Muscle layer of colon (tissue), 2 donors: Measurements from ENCODE around the gene MKLN1.

Experiments used
- H3K27ac ChIP-seq: one replicate; pipeline ENCODE4 v1.7.0; 2013; ENCODE audit warnings: low read depth, mild to moderate bottlenecking, low read length, moderate library complexity
- H3K27me3 ChIP-seq, 2 donors: one replicate each; pipeline ENCODE4 v1.7.0; 2013; ENCODE audit warnings: low read length in 2 of 2, mild to moderate bottlenecking in 2 of 2; ENCODE audit not compliant: insufficient read depth in 2 of 2, control insufficient read depth in 1 of 2
- H3K36me3 ChIP-seq: one replicate; pipeline ENCODE4 v1.7.0; 2013; ENCODE audit warnings: mild to moderate bottlenecking, low read length; ENCODE audit not compliant: insufficient read depth
- H3K4me1 ChIP-seq: one replicate; pipeline ENCODE4 v1.7.0; 2013; ENCODE audit warnings: mild to moderate bottlenecking, low read length; ENCODE audit not compliant: insufficient read depth
- H3K4me3 ChIP-seq, 2 donors: one replicate each; pipeline ENCODE4 v1.7.0; 2013; ENCODE audit warnings: low read length in 2 of 2, low read depth in 1 of 2, mild to moderate bottlenecking in 1 of 2, moderate library complexity in 1 of 2
- H3K9ac ChIP-seq: one replicate; pipeline ENCODE4 v1.7.0; 2013; ENCODE audit warnings: low read length
- H3K9me3 ChIP-seq: one replicate; pipeline ENCODE4 v1.7.0; 2013; ENCODE audit warnings: mild to moderate bottlenecking, low read length
- donor health status: abdominal sarcoma.
- donor health status: Adenocarcinoma of cecum.

Gene MKLN1

DNA sequence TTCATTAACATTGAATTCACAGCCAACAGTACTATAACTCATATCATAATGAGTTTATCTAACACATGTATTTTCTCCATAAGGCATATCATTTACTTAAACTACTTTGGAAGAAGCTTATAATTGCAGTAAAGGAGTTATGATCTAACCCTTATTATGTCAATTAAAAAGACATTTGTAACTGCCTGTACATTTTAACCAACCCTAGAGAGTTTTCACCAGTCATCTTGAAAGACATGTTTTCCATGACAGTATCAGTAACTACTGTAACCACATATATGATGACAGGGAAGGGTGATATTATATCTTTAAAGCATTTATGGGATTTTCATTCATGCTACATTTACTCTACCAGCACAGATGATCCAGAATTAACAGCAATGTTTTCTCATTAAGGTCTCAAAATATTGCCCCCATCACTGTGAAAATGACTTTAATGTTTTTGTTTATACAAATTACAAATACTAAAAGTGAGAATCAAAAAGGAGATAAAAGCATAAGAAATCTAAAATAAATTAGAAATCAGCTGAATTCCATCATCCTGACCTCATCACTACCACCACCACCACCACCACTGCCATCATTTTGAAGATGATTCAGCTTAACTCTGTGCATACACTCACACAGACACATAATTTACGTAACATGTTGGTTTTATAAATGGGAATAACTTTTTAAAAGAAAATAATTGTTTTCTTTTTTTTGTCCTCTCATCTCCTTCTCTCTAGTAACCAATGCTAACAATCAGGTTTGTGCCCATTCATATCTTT lies 53.6 kb downstream of the MKLN1 start:
- no peak overlapping the region for H3K9ac ChIP-seq
- H3K27me3 ChIP-seq = no peaks in the 10 kb centered on the region
- no peak overlapping the region for H3K27ac ChIP-seq
- no peaks in the 10 kb centered on the region for H3K9me3 ChIP-seq
- no peaks in the 10 kb centered on the region for H3K36me3 ChIP-seq
- no peak overlapping the region for H3K4me3 ChIP-seq
- H3K4me1 ChIP-seq = peaks cover 3% of the 10 kb centered on the region

DNA sequence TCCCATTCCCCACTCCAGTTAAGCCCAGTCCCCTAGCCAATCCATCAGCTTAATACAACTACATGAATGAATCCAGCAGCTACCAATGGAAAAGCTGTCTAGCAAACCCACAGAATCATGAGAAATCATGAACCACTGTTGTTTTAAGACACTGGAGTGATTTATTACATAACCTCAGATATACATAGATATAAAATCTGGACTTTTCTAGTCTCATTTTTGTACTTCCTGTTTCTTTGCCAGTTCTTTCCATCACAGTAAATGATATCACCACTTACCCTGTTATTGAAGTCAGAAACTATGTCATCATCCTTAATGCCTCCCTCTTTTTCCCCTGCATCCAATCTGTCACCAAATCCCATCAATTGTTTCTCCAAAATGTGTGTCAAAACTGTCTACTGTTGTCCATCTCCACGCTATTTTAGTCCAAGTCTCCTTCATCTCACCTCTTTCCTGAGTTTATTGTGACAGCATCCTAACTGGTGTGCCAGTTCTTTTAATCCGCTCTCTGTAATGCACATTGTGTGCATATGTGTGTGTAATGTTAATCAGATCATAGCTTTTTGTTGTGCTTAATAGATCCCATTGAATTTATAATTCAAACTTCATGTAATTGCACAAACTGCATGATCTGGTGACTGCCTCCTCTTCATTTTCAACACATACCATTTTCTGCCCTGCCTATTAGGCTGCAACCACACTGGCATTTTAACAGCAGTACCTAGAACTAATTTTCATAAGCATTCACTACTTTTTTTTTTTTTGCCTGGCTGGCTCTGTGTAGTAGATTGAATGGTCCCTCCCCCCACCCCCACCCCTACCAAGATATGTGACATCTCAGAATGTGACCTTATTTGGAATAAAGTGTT lies 56.0 kb downstream of the MKLN1 start:
- H3K9me3 ChIP-seq = no peaks in the 10 kb centered on the region
- H3K27ac ChIP-seq = no peak overlapping the region

DNA sequence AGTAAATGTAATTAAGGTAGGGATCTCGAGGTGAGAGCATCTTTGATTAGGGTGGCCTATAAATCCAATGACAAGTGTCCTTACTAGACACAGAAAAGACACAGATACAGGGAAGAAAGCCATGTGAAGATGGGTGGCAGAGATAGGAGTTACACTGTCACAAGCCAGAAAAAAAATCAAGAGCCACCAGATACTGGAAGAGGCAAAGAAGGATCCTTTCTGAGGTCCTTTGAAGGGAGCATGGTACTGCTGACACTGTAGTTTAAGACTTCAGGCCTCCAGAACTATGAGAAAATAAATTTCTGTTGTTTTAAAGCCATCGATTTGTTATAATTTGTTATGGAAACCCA lies 56.6 kb downstream of the MKLN1 start:
- Histone ChIP-seq H3K9ac (no peak overlapping the region), H3K4me1 (peaks cover 6% of the 10 kb centered on the region)

More for the DNA sequence above, 56.0 kb downstream of the MKLN1 start:
- peaks cover 6% of the 10 kb centered on the region for H3K4me1 ChIP-seq
- no peaks in the 10 kb centered on the region for H3K36me3 ChIP-seq
- no peak overlapping the region for H3K9ac ChIP-seq
- H3K4me3 ChIP-seq = no peak overlapping the region
- H3K27me3 ChIP-seq = no peaks in the 10 kb centered on the region

DNA sequence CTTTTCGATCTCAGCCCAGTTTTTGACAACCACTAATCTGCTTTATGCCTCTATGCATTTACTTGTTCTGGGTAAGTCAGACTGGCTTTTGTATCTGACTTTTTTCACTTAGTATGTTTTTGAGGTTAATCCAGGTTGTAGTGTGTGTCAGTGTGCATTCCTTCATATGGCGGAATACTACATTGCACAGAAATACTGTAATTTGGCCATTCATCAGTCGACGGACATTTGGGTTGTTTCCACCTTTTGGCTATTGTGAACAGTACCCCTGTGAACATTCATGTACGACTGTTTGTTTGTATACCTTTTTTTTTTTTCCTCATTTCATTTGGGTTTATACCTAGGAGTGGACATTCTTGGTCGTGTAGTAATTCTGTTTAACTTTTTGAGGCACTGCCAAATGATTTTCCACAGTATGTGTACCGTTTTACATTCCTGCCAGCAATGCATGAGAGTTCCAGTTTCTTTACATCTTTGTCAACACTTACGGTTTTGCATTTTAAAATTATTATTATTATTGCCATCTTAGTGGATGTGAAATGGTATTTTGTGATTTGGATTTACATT lies 57.4 kb downstream of the MKLN1 start:
- no peaks in the 10 kb centered on the region for H3K27me3 ChIP-seq
- H3K4me1 ChIP-seq = peaks cover 6% of the 10 kb centered on the region
- H3K9ac ChIP-seq = no peak overlapping the region
- no peak overlapping the region for H3K27ac ChIP-seq
- no peaks in the 10 kb centered on the region for H3K36me3 ChIP-seq
- no peaks in the 10 kb centered on the region for H3K9me3 ChIP-seq
- no peak overlapping the region for H3K4me3 ChIP-seq

More for the DNA sequence above, 56.6 kb downstream of the MKLN1 start:
- Histone ChIP-seq H3K36me3 (no peaks in the 10 kb centered on the region), H3K27me3 (no peaks in the 10 kb centered on the region), H3K27ac (no peak overlapping the region), H3K4me3 (no peak overlapping the region), H3K9me3 (no peaks in the 10 kb centered on the region)

DNA sequence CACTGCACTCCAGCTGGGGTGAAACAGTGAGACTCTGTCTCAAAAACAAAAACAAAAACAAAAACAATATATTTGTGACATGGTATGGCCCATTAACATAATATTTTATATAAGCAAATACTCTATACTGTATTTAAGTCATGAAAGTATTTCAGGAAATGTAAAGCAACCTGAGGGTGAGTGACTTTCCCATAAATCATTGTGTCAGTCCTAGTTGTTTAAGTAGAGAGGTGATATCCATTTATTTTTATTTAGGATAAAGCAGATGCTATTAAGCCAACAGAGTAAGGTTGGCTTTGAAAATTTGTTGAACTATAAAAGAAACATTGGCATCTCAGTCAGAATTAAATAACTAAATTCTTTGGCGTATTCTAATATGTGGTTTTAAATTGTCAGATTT lies 60.5 kb downstream of the MKLN1 start:
- Histone ChIP-seq H3K27me3 (no peaks in the 10 kb centered on the region), H3K27ac (no peak overlapping the region), H3K9me3 (no peaks in the 10 kb centered on the region), H3K36me3 (no peaks in the 10 kb centered on the region), H3K4me1 (peaks cover 6% of the 10 kb centered on the region), H3K4me3 (no peak overlapping the region), H3K9ac (no peak overlapping the region)

DNA sequence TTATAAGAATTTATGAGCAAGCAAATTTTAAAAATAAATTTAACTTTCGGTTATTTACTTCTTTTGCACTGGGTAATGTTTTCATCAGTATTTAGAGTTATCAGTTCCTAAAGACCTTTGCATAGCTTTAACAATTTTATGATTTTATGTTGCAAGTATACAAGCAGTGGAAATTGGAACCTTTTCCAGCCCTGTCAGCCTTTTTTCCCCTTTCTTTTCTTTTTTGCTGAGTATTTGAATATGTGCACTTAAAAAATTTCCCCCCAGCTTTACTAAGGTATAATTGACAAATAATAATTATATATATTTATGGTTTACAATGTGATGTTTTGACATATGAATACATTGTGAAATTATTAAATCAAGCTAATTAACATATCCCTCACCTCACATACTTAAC lies 62.6 kb downstream of the MKLN1 start:
- no peak overlapping the region for H3K4me3 ChIP-seq
- H3K27ac ChIP-seq = no peak overlapping the region
- H3K27me3 ChIP-seq = no peaks in the 10 kb centered on the region

DNA sequence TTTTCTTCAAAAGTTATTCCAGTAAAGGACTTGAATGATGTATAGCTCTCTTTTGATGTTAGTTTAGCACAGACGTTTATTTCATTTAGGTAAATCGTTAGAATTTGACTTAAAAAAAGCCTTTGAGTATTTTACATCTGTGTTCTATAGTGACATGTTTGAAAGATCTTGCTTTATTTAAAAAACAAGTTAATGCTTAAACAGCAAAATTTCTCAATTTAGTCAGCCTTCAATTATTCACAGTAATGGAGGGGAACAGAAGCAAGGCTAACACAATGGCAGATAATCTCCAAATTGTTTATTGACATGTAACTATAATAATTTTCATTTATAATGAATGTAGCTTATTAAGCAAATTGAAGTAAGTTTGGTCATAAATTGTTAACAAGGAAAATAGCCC lies 63.5 kb downstream of the MKLN1 start:
- peaks cover 3% of the 10 kb centered on the region for H3K4me1 ChIP-seq
- H3K9me3 ChIP-seq = no peaks in the 10 kb centered on the region
- no peaks in the 10 kb centered on the region for H3K27me3 ChIP-seq
- H3K27ac ChIP-seq = no peak overlapping the region
- no peak overlapping the region for H3K4me3 ChIP-seq
- H3K36me3 ChIP-seq = no peaks in the 10 kb centered on the region
- H3K9ac ChIP-seq = no peak overlapping the region

More for the DNA sequence above, 62.6 kb downstream of the MKLN1 start:
- H3K36me3 ChIP-seq = no peaks in the 10 kb centered on the region
- peaks cover 3% of the 10 kb centered on the region for H3K4me1 ChIP-seq
- H3K9ac ChIP-seq = no peak overlapping the region
- no peaks in the 10 kb centered on the region for H3K9me3 ChIP-seq

DNA sequence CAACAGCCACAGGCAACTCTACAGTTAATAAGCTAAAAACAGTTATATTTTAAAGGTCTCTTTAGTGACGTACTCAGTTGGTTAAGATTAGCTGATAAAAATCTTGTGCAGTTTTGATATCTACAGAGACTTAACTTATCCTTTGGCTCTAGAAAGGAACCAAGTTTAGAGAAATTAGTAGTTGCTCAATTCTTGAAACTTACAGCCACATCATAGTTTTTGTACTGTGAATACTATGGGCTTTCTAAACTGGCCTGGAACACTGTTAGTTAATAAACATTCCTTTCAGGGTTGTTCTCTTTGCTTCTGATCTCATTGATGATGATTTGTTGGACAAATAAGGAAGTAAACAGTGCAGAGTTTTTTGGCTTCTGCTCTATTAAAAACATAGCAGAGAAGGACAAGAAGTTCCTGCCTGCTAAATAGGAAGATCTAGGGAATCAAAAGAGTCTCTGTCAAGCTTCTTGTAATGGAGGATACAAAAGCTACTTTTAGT lies 73.1 kb downstream of the MKLN1 start:
- no peak overlapping the region for H3K27ac ChIP-seq
- H3K4me1 ChIP-seq = no peaks in the 10 kb centered on the region

DNA sequence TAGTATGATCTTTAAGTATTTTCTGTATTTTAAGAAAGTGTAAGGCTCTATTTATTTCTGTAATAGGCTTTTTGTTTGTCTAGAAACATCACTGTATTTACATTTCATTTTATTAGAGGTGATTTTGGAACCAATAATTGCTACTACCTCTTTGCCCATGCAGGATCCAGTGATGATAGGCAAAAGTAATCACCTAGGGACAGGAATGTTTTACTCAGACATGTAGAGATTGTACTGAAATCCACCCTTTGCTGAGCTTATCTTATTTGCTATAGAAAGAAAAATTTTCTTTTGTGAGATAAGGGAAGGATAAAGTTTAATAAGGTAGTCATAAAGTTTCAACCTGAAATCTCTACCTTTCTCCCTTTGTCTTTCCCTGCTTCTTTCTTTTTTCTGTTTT lies 73.5 kb downstream of the MKLN1 start:
- Histone ChIP-seq H3K36me3 (no peaks in the 10 kb centered on the region), H3K9me3 (peaks cover 4% of the 10 kb centered on the region), H3K4me1 (no peaks in the 10 kb centered on the region), H3K27me3 (no peaks in the 10 kb centered on the region), H3K27ac (no peak overlapping the region), H3K9ac (no peak overlapping the region), H3K4me3 (no peak overlapping the region)

More for the DNA sequence above, 73.1 kb downstream of the MKLN1 start:
- Histone ChIP-seq H3K9me3 (peaks cover 4% of the 10 kb centered on the region), H3K36me3 (no peaks in the 10 kb centered on the region), H3K27me3 (no peaks in the 10 kb centered on the region), H3K9ac (no peak overlapping the region), H3K4me3 (no peak overlapping the region)

DNA sequence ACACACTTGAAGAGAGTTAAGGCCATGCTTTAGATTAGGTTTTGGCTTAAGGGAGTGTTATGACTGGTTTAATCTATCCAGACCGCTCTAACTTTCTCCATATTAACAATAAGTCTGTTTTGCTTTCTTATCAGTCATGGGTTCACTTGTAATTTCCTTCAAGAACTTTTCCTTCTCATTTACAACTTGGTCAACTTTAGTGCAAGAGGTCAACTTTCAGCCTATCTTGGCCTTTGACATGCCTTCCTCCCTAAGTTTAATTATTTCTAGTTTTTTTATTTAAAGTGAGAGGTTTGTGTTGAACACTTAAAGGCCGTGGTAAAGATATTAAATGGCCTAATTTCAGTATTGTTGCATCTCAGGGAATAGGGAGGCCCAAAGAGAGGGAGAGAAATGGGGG lies 75.6 kb downstream of the MKLN1 start:
- Histone ChIP-seq H3K36me3 (no peaks in the 10 kb centered on the region), H3K27ac (no peak overlapping the region), H3K4me1 (no peaks in the 10 kb centered on the region), H3K9ac (no peak overlapping the region), H3K27me3 (no peaks in the 10 kb centered on the region), H3K9me3 (peaks cover 4% of the 10 kb centered on the region), H3K4me3 (no peak overlapping the region)

DNA sequence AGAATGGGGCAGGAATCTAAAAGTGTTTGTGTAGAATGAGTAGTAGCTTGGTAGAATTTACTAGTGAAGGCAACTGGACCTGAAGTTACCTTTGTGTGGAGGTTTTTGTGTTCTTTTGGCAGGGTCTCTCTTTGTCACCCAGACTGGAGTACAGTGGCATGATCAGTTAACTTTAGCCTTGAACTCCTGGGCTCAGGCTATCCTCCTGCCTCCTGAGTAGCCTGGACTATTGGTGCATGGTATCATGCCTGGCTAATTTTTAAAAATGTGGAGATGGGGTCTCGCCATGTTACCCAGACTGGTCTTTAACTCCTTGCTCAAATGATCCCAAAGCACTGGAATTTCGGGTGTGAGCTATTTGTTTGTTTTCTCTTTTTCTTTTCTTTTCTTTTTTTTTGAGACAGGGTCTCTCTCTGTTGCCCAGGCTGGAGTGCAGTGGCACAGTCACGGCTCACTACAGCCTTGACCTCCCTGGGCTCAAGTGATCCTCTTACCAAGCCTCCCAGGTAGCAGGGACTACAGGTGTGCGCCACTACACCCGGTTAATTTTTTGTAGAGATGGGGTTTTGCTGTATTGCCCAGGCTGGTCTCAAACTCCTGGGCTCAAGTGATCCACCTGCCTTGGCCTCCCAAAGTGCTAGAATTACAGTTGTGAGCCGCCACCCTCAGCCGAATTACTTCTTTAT lies 76.7 kb downstream of the MKLN1 start:
- no peaks in the 10 kb centered on the region for H3K36me3 ChIP-seq
- no peak overlapping the region for H3K4me3 ChIP-seq
- H3K4me1 ChIP-seq = no peaks in the 10 kb centered on the region
- H3K27ac ChIP-seq = no peak overlapping the region
- no peaks in the 10 kb centered on the region for H3K27me3 ChIP-seq
- H3K9ac ChIP-seq = no peak overlapping the region
- H3K9me3 ChIP-seq = peaks cover 4% of the 10 kb centered on the region
